Pancreas (tissue), 10 donors: Measurements from ENCODE around the gene SSTR5. TPM values are rescaled to one million over a fixed set of nuclear protein-coding genes. Genes with fewer than 3 reads are reported as not detected.

Experiments used
- ATAC-seq, 4 donors: fragments of 200-7000 bp; cut with Tn5 transposase; one replicate each; pipeline versions ENCODE4 v1.8.0 to v1.9.1; 2020; ENCODE audit warnings: mild to moderate bottlenecking in 4 of 4, moderate library complexity in 4 of 4
- DNase-seq, 6 donors: peaks; one replicate each; pipeline ENCODE4 v3.0.0-alpha.2; 2020
- FAIRE-seq: peaks from 2 replicates; lab custom pipeline; 2012; peaks lifted over from hg19 to GRCh38; lab: Jason Lieb, UNC
- H3K27ac ChIP-seq, 4 donors: fragments of 200-600 bp; sonication (generic); 1 replicate in 3 of 4; 2 replicates in 1 of 4; pipeline versions ENCODE4 v1.5.0 to v1.8.0; 2020
- H3K27me3 ChIP-seq, 4 donors: fragments of 200-600 bp; one replicate each; pipeline ENCODE4 v1.8.0; 2021
- H3K36me3 ChIP-seq, 3 donors: fragments of 200-600 bp; sonication (generic) in 1 of 3; one replicate each; pipeline versions ENCODE4 v1.5.0 to v1.8.0; 2020 to 2021
- H3K4me1 ChIP-seq, 3 donors: fragments of 200-600 bp; one replicate each; pipeline ENCODE4 v1.8.0; 2021
- H3K4me3 ChIP-seq, 4 donors: fragments of 200-600 bp; sonication (generic) in 2 of 4; one replicate each; pipeline versions ENCODE4 v1.5.0 to v1.8.0; 2020 to 2021
- H3K9me3 ChIP-seq, 4 donors: fragments of 200-600 bp; one replicate each; pipeline ENCODE4 v1.8.0; 2021
- CTCF ChIP-seq, 4 donors: fragments of 200-600 bp; sonication (generic) in 3 of 4; IDR thresholded peaks; one replicate each; pipeline versions ENCODE4 v1.5.0 to v1.8.0; 2021; ENCODE audit warnings: antibody characterized with exemption in 4 of 4
- WGBS, 2 donors: extraction: QIAGEN DNeasy Blood & Tissue Kit; methylation state at CpG; one replicate each; pipeline ENCODE4 v1.1.7; 2013; 5-methylcytosine and 5-hydroxymethylcytosine counted together
- intact Hi-C, 3 donors: fragments of 100-400 bp; cut with DNase I; formaldehyde crosslinking; loops; one replicate each; pipeline versions ENCODE4 v1.11.1 to v1.14.2; 2022
- polyA plus RNA-seq, 2 donors: library from polyadenylated mRNA; stranded (reverse); fragments of 200-250 nt; gene quantifications; one replicate each; pipeline ENCODE4 v1.2.3, GENCODE V29; 2013
- total RNA-seq, 6 donors: library from RNA; stranded (reverse); fragmentation: NEBNext Ultra II Directional in 4 of 6; extraction: Animal tissue kit (Norgen Biotek cat#: 25700) in 4 of 6; gene quantifications; one replicate each; pipeline versions ENCODE4 v1.2.1 to v1.2.4, GENCODE V29; 2021 to 2023
- donor health status: healthy with polysubstance abuse.
- donor health status: DM: no; HTN: no; CAD: no; lungs with moderate emphysema.
- donor health status: DM: no; HTN: no; CAD: no.
- donor health status: control.
- donor health status: control.
- donor health status: Bipolar disorder and iron deficiency.
- donor health status: DM: yes; HTN: yes; CAD: no.
- donor health status: DM: no; HTN: no; CAD: no.
- donor health status: DM: no; HTN: no; CAD: no.
- donor health status: DM: yes; HTN: yes; CAD: no.

Gene SSTR5
- total and polyA plus RNA-seq, 8 donors, result 0.12 to 1.2 (median 0.32) TPM; not detected in 1

- DNase-seq (no peak), FAIRE-seq (no peak), ATAC-seq (no peak)
- intact Hi-C loops, result no loop called here
- H3K36me3 ChIP-seq, result no peaks in the 10 kb centered on the region
- no peak overlapping the region for H3K27ac ChIP-seq
- WGBS, 2 donors, result 50% methylated on average over 16 to 17 of the region's 17 CpGs
- no peaks in the 10 kb centered on the region for H3K4me1 ChIP-seq
- no peaks in the 10 kb centered on the region for H3K27me3 ChIP-seq
- no peaks in the 10 kb centered on the region for H3K9me3 ChIP-seq
- no peak overlapping the region for H3K4me3 ChIP-seq
- no peak for TF ChIP-seq CTCF (IDR thresholded peaks at IDR 0.05)
Measured at GRCh38 chr16:1126044-1126443, 53.5 kb downstream of the SSTR5 start.

- no peaks in the 10 kb centered on the region for H3K27me3 ChIP-seq
- H3K4me3 ChIP-seq, result no peak overlapping the region
- H3K27ac ChIP-seq, result no peak overlapping the region
- no peaks in the 10 kb centered on the region for H3K9me3 ChIP-seq
- WGBS, 2 donors, result 48 to 57% methylated on average over 8 to 10 of the region's 10 CpGs
- ATAC-seq (no peak), FAIRE-seq (no peak), DNase-seq (no peak)
- no peaks in the 10 kb centered on the region for H3K36me3 ChIP-seq
- no peaks in the 10 kb centered on the region for H3K4me1 ChIP-seq
- intact Hi-C loops, result no loop called here
- TF ChIP-seq CTCF (IDR thresholded peaks at IDR 0.05), result no peak
Measured at GRCh38 chr16:1126586-1126985, 54.0 kb downstream of the SSTR5 start.

GRCh38 chr16:1127101-1127500 is 54.6 kb downstream of the SSTR5 start:
- no peak overlapping the region for H3K27ac ChIP-seq
- H3K9me3 ChIP-seq, result no peaks in the 10 kb centered on the region
- no peak for DNase-seq
- H3K36me3 ChIP-seq, result no peaks in the 10 kb centered on the region
- WGBS, 2 donors, result 56 to 69% methylated on average over 16 of the region's 16 CpGs
- H3K4me3 ChIP-seq, result no peak overlapping the region
- no peak for FAIRE-seq
- no peak for ATAC-seq
- no peaks in the 10 kb centered on the region for H3K4me1 ChIP-seq
- TF ChIP-seq CTCF (IDR thresholded peaks at IDR 0.05), result no peak
- no peaks in the 10 kb centered on the region for H3K27me3 ChIP-seq
- intact Hi-C loops, result no loop called here

GRCh38 chr16:1127971-1128715 is 55.6 kb downstream of the SSTR5 start:
- H3K27me3 ChIP-seq, result no peaks in the 10 kb centered on the region
- TF ChIP-seq CTCF (IDR thresholded peaks at IDR 0.05), result no peak
- H3K9me3 ChIP-seq, result no peaks in the 10 kb centered on the region
- FAIRE-seq (no peak), ATAC-seq (no peak), DNase-seq (no peak)
- no peaks in the 10 kb centered on the region for H3K36me3 ChIP-seq
- H3K27ac ChIP-seq, result no peak overlapping the region
- no peak overlapping the region for H3K4me3 ChIP-seq
- whole genome bisulfite sequencing, 2 donors, result 87 to 92% methylated on average over 29 to 31 of the region's 31 CpGs
- H3K4me1 ChIP-seq, result peaks cover 0 to under 1% (median 0%) of the 10 kb centered on the region in 3 donors
- intact Hi-C loops, result no loop called here
